Measurements from ENCODE around the gene DERL3.
A peak's percentile ranks its signal among the peaks of the same experiment; 100 is the strongest.
"Not testable (repeated sequence)": the region's sequence is repeated elsewhere in the genome, so short reads cannot be mapped to it uniquely, and the experiment has no call there.

The DERL3 gene

DNA sequence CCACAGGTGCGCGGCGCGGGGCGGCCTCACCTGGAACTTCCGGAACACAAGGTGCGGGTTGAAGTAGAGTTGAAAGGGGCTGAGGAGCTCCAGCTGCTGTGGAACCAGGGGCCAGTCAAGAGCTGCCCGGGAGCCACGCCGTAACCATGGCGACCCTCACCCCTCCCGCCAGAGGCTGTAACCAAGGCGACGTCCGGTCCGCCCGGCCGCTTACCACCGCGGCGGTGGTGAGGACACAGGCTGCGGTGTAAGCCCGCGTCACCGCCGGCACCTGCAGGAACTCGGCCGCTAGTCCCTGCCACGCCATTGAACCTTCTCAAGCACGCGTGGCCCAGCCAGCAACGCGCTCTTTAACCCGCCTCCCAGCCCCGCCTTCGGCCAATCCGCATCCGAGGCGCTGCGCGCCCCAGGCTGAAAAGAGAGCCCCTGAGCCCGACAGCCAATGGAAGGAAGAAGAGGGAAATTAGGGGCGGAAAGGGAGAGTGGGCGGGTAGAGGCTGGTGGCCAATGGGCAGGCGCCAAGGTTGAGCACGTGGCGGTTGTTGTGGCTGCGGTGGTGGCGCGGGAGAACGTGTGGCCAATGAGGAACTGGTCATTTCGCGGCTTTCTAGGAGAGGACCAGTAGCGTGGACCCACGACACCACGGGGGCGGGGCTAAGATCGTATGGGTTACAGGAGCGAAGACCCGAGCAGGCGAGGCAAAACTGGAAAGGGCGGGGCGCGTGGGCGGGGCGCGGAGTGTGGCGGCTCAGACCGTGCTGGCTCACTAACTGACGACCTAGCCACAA, at the start of gene DERL3:
TSS of gene DERL3 (minus strand) at position 326 of the 788 bp plus-strand sequence. CDS start at position 307, 19 bp downstream.
- DNase-seq = peak; percentile 91

DNA sequence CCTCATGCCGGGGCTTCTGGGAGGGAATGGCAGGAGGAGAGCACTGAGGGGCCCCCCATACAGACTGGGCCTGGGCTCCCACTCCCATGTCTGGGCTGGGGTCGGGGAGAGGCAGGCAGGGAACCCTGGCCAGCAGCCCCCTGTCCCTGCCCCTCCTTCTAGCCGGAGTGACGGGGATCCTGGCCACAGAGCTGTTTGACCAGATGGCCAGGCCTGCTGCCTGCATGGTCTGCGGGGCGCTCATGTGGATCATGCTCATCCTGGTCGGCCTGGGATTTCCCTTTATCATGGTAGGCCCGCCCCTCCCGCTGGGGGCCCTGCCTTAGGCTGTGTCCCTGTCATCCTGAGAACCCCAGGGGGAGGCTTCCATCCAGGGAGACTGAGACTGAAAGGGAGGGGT, 45.3 kb upstream of the DERL3 start:
- no peak for DNase-seq

DNA sequence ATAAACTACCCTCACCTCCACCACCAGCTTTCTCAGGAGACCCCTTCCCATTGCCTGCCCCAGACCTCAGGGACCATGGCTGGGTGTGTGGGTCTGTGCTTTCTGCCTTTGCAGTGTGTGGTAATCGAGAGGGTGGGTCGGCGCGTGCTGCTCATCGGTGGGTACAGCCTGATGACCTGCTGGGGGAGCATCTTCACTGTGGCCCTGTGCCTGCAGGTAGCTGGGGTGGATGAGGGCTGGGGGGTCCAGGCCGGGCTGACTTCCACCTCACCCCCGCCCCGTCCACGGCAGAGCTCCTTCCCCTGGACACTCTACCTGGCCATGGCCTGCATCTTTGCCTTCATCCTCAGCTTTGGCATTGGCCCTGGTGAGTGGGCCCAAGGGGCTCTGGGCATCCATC, 44.9 kb upstream of the DERL3 start:
- no peak for DNase-seq

DNA sequence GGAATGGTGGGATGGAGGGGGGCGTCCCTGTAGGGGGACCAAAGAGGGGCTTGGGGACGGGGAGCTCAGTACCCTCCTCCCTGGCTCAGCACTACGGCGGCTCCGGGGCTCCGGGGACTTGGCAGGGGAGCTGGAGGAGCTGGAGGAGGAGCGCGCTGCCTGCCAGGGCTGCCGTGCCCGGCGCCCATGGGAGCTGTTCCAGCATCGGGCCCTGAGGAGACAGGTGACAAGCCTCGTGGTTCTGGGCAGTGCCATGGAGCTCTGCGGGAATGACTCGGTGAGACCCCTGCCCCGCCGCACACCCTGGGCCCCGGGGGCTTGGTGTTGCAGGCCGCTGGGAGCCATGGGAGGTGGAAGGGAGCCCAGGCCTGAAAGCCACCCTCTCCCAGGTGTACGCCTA, 43.6 kb upstream of the DERL3 start:
- no peak for DNase-seq

DNA sequence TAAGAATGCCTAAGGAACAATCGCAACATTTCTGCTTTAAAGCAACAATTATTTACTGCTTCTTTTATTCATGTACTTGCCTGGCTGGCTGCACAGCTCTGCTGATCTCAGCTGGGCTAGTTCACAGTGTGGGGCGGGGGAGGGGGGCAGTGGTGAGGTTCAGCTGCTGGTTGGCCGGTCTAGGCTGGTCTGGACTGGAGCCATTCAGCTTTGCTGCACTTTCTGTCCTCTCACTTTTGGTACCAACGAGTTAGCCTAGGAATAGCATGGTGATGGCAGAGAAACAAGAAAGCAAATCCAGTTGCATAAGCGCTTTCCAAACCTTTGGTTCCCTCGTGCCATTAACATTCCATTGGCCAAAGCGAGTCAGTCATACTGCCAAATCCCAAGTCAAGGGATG, 39.4 kb upstream of the DERL3 start:
- no peak for DNase-seq

DNA sequence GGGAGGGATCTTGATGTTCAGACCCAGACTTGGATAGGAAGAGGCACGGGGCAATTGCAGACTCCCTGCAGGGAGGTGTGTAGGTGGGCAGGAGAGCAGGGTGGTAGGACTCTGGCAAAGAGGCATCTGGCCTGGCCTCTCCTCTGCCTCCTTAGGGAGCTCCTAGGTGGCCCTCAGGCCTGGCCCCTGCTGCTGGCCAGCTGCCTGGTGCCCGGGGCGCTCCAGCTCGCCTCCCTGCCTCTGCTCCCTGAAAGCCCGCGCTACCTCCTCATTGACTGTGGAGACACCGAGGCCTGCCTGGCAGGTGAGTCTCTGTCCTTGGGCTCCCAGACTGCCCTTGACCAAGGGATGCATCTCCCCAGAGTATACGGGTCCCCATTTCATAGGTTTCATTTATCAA, 38.8 kb upstream of the DERL3 start:
- DNase-seq = no peak

DNA sequence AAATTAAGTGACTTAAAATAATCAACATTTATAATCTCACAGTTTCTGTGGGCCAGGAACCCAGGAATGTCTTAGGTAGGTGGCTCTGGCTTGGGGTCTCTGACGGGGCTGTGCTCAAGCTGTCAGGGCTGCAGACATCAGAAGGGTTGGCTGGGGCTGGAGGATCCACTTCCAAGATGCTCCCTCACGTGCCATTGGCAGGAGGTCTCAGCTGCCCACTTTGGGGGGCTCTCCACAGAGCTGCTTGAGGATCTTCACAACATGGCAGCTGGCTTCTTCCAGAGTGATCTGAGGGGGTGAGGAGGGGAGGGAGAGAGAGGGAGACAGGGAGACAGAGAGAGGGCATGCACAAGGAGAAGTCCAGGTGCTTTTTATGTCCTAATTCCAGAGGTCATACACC, 37.0 kb upstream of the DERL3 start:
- no peak for DNase-seq

DNA sequence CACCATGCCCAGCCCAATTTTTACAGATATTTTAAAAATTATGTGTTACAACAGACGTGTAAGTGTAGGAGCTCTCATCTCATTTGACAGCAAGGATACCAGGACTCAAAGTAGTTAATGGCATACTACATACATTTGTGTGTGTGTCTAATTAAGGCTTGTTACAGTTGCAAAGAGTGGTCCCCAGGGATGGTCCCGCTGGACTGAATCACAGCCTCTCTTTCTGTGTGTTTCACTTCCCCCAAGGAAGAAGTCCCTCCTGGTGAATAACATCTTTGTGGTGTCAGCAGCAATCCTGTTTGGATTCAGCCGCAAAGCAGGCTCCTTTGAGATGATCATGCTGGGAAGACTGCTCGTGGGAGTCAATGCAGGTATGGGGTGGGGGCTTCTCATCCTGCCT, 36.1 kb upstream of the DERL3 start:
- no peak for DNase-seq

DNA sequence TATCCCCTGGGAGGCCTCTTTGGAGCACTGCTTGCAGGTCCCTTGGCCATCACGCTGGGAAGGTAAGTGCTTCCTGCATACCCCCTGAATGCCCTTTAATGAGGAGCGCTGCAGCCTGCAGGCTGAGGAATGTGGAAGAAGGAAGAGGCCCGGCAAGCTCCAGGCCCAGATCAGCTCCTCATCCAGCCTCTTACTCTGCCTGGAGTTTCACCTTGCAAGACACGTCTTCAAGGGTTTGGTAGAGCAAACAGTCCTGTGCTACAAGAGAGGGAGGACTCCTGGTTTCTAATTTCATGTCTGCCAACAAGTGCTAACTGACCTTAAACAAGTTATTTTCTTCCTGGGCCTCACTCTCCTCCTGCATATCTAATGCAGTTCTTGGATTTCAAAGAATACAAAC, 29.8 kb upstream of the DERL3 start:
- DNase-seq = no peak

DNA sequence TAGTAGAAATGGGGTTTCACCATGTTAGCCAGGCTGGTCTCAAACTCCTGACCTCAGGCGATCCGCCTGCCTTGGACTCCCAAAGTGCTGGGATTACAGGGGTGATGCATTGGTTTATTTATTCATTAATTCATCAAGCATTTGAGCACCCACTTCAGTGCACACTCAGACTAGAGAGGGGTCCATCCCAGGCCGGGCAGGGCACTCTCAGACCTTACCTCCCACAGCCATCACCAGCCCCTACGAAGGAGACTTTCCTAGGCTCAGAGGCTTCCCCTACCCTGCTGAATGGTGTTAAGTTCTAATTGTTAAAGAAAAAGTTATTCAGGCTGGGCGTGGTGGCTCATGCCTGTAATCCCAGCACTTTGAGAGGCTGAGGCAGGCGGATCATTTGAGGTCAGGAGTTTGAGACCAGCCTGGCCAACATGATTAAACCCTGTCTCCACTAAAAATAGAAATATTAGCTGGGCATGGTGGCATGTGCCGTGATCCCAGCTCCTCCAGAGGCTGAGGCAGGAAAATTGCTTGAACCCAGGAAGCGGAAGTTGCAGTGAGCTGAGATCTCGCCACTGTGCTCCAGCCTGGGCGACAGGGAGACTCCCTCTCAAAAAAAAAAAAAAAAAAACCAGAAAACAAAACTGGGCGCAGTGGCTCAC, 25.8 kb upstream of the DERL3 start:
- not testable (repeated sequence) for DNase-seq

DNA sequence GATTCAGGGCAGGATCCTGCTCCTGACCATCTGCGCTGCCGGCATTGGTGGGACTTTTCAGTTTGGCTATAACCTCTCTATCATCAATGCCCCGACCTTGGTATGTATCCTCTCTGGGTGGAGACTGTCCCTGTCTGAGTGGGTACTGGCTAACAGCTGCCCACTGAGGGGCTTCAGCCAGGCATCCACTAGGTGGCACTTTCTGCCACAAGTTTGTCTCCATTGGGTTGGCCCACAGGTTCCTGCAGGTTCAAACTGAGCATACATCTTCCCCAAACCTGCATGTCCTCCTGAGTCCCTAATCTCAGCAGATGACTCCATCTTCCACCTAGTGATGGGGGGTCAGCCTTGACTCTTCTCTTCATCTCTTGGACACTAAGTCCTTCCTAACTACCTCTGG, 23.3 kb upstream of the DERL3 start:
- DNase-seq = peak; percentile 17

DNA sequence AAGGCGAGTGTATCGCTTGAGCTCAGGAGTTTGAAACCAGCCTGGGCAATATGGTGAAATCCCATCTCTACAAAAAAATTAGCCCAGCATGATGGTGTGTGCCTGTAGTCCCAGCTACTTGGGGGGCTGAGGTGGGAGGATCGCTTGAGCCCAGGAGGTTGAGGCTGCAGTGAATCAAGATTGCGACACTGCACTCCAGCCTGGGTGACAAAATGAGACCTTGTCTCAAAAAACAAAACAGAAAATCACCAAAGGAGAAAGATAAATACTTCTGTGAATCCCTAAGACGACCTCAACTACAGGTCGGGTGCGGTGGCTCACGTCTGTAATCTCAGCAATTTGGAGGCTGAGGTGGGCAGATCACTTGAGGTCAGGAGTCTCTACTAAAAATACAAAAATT, 21.4 kb upstream of the DERL3 start:
- not testable (repeated sequence) for DNase-seq

DNA sequence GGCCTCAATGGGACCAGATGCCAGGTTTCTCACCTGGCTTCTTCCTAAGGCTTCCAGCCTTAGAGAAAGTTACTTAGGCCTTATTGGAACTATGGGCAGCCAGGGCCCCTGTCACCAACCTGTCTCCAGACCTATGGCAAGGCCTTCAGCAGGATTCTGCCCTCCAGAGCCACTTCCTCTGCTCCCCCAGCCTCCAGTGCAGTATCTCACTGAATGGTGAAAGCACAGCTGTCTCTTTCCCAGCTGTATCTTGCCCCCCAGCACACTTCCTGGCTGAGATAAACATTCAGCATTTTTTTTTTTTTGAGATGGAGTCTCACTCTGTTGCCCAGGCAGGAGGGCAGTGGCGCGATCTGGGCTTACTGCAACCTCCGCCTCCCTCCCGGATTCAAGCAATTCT, 20.4 kb upstream of the DERL3 start:
- no peak for DNase-seq

DNA sequence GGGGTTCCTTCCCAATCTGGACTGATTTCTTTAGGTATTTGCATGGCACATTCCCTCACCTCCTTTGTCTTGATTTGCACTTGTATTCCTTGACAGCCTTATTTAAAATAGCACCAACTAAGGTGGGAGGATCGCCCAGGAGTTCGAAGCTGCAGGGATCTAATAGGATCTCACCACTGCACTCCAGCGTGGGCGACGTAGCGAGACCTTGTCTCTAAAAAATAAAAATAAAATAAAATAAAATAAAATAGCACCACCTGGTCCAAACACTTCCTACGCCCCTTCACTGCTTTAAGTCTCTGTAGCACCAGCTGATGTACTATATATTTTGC, 19.6 kb upstream of the DERL3 start:
- no peak for DNase-seq

DNA sequence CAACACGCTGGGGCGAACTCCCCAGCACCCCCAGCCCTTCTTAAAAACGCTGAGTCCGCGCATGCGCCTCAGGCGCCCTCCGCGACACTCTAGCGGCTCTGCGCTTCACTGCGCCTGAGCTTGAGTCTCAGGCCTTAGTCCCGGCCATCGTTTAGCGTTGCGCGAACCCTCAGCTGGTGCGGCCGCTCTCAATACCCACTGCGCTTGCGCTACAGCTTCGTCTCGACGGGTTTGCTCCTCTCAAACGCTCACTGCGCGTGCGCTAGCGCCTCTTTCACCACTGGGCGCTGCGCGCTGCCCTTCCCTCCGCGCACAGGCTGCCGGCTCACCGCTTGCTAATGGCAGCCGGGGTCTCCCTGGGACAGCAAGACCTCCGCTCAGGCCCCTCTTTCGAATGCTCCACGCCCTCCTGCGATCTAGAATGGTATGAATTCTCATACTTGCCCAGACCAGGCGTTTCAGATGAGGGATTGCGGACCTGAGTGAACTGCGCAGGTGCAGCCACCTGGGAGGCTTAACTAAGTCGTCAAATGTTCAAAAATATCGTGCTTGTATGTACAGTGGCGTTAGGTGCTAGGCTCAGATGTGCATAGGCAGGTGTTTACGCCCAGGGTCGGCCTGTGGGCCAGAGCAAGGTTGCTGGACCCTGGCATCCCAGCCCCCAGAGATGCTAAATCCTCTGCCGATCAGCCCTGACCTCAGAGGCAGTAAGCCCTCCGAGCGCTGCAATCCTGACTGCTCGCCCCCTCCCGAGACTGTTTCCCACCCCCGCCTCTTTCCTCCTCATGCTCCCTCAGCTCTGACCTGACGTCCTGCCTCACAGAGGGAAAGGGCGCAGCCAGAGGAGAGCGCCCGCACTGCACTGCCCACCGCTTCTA, 19.0 kb upstream of the DERL3 start, which contains the start of gene SLC2A11:
TSS of gene SLC2A11 (plus strand) at position 270 of the 878 bp plus-strand sequence. CDS start at position 395, 125 bp downstream.
- peak; percentile 97 for DNase-seq

DNA sequence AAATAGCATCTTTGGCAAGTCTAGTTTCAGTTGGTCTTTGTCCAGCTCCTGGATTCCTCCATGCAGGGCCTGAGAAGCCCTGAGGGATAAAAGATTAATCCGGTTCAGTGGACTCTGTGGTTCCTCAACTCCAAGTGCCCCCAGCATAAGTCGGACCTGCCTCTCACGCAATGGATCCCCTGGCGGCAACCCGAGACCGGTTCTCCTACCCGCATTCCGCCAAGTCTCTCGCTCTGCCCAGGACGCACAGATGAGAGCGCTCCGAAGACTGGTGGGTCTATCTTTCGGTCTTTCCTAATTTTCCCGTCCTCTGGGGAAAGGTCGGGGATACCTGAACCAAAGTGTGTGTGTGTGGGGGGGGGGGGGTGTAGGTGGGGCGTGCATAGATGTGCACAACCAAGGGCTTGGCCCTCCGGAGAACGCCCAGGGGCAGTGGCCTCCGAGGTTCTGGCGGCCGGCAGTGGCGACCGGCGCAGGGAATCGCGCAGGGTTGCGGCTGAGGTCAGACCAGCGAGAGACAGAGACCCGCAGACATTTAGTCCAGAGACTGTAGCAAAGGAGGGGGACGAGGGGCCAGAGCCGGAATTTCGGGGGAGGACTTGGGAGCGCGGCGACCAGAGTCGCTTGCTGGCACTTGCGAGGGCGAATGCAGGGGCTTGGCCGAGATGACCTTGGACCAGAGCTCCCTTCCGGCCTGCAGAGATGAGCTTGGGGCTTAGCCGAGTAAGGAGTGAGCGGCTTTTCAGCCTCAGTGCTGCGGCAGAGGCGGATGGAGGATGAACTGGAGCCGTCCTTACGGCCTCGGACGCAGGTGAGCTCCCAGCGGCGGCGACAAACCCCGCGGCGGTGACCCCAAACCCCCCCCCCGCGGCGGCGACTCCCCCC, 18.2 kb upstream of the DERL3 start:
- peak; percentile 13 for DNase-seq

DNA sequence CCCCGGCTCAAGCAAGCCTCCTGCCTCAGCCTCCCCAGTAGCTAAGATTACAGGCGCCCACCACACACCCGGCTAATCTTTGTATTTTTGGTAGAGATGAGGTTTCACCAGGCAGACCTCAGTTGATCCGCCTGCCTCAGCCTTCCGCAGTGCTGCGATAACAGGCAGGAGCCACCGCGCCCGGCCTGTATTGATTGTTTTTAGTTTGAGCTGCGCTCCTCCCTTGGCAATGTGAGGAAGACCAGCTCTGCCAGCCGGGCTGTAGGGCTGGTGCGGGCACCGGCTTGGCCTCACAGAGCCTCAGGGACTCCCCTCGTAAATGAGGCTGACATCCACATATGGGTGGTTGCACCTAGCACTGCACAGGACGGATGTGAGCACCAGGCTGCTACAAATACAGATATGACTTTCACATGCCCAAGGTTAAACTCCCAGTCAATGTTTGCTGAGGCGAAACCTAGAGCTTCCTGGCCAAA, 11.4 kb upstream of the DERL3 start:
- no peak for DNase-seq

DNA sequence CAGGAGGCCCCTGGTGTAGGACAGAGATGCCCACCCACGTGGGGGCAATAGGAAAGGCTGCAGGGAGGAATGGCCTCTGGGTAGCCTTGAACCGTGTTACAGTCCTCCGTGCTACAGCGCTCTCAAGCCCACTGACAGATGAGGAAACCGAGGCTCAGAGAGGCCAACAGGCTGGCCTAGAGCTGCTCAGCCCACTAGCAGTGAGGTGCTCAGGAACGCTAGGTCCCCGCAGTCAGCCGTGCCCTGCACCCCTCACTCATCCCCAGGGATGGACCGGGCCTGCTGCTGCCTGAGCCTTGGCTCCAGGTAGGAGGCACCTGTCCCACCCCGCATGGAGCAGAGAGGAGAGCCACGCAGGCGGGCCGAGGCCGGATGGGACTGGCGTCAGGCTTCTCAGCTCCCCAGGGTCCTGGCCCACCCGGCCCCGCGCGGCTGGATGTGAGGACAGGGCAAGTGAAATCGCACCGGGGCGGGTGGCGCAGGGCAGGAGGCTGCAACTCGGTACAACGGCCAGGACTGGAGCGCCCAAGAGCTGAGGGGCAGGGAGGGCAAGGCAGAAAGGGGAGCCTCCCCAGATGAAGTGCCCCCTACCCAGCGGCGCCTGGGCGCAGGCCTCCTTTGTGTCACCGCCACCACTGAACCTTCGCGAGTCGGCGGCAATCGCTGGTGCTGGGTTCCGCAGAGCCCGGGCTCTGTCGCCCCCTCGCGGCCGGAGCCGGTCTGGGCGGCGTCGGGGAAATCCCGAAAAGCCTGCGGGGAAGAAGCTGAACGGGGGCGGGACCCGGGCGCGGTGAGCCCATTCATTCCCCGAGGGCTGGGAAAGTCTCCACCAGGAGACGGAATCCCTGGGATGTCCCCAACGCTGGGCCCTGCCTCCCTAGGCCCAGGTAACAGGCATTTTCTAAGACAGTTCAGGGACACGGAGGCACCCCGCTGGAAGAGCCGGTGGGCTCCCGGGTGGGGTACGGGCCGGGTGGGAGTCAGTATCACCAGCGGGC, 10.5 kb upstream of the DERL3 start:
- peak; percentile 58 for DNase-seq

DNA sequence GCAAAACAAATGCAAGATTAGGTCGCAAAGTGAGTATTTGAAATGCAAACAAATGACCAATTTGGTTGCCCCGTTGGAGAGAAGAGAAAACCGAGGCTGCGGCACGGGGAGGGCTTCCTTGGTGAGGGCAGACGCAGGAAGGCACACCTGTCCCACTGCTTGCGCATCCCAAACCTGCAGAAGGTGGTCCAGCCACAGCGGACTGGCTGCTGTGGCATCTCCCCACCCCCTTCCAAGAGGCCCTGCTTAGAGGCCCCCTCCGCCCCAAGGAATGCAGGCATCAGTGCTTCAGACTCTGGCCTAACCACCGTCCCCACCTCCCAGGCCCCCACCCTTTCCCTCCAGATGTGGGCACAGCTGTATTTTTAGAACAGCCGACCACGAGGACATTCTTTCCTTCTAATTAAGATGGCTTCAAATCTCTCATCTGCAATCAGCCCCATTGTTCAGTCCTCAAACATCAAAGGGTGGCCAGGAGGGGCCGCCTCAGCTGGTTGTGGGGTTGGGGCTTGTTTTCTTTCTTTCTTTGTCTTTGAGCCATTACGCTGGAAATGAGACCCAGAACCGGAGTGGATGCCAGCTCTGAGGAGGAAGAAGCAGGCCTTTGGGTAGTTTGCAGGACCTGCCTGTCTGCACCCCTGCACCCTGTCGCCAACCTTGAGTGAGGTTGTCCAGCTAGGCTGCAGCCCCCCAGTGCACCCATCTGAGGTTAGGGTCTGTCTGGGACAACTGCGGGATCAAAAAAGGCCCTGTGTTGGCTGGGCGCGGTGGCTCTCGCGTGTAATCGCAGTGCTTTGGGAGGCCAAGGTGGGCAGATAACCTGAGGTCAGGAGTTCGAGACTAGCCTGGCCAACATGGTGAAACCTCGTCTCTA, 9.4 kb upstream of the DERL3 start:
- DNase-seq = no peak

DNA sequence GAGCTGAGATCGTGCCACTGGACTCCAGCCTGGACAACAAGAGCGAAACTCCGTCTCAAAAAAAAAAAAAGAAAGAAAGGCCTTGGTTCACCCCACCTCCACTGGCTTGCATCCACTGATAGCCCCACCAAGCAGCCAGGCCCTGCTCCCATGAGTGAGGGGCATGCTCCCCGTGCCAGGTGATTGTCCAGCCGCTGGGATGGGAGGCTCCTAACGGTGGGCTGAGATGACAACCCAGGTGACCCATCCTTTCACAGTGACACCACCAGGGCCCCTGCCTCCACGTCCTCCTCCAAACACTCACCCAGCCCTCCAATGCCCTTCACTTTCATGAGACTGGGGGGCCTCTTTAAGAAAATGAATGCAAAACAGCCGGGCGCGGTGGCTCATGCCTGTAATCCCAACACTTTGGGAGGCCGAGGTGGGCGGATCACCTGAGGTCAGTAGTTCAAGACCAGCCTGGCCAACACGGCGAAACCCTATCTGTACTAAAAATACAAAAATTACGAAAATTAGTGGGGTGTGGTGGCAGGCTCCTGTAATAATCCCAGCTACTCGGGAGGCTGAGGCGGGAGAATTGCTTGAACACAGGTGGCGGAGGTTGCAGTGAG, 8.6 kb upstream of the DERL3 start:
- DNase-seq = no peak
